GM23338 (cell line): ENCODE measurements around the gene ACYP2. TPM values are rescaled to one million over a fixed set of nuclear protein-coding genes. Genes with fewer than 3 reads are reported as not detected.

Experiments
- ATAC-seq: fragments of 200-7000 bp; cut with Tn5 transposase; 3 replicates; pipeline ENCODE4 v1.9.1; 2020
- DNase-seq: peaks from one replicate; pipeline ENCODE4 v3.0.0-alpha.2; 2015; ENCODE audit warnings: low spot score
- H2AFZ ChIP-seq: fragments of 200-600 bp; sonication (generic); 2 replicates; pipeline ENCODE4 v1.8.0; 2016; ENCODE audit warnings: antibody characterized with exemption, mild to moderate bottlenecking, moderate library complexity
- H3F3A ChIP-seq: fragments of 200-600 bp; sonication (generic); replicated peaks from 2 replicates; pipeline ENCODE4 v1.8.0; 2017; ENCODE audit warnings: antibody characterized with exemption, mixed run types, low read depth
- H3K27ac ChIP-seq: fragments of 200-600 bp; sonication (generic); 2 replicates; pipeline ENCODE4 v1.6.1; 2016; ENCODE audit warnings: low read depth
- H3K27me3 ChIP-seq: fragments of 200-600 bp; sonication (generic); 2 replicates; pipeline ENCODE4 v1.8.0; 2016; ENCODE audit warnings: mild to moderate bottlenecking, mixed run types, moderate library complexity; ENCODE audit not compliant: insufficient read depth
- H3K36me3 ChIP-seq: fragments of 200-600 bp; sonication (generic); 2 replicates; pipeline ENCODE4 v1.8.0; 2016; ENCODE audit warnings: mild to moderate bottlenecking; ENCODE audit not compliant: insufficient read depth
- H3K4me1 ChIP-seq: fragments of 200-600 bp; sonication (generic); 2 replicates; pipeline ENCODE4 v1.8.0; 2016; ENCODE audit warnings: mild to moderate bottlenecking, moderate library complexity; ENCODE audit not compliant: insufficient read depth
- H3K4me2 ChIP-seq: fragments of 200-600 bp; sonication (generic); 2 replicates; pipeline ENCODE4 v1.7.1; 2017; ENCODE audit warnings: mixed run types
- H3K4me3 ChIP-seq: fragments of 200-600 bp; sonication (generic); 2 replicates; pipeline ENCODE4 v1.6.1; 2016; ENCODE audit warnings: mixed run types
- H3K79me2 ChIP-seq: fragments of 200-600 bp; sonication (generic); replicated peaks from 2 replicates; pipeline ENCODE4 v1.8.0; 2017; ENCODE audit warnings: mild to moderate bottlenecking; ENCODE audit not compliant: insufficient read depth
- H3K9me2 ChIP-seq: fragments of 200-600 bp; sonication (generic); 2 replicates; pipeline ENCODE4 v1.8.0; 2017; ENCODE audit not compliant: insufficient read depth
- H4K20me1 ChIP-seq: fragments of 200-600 bp; sonication (generic); replicated peaks from 2 replicates; pipeline ENCODE4 v1.8.0; 2017; ENCODE audit warnings: mild to moderate bottlenecking; ENCODE audit not compliant: insufficient read depth
- H3K27ac Mint-ChIP-seq: 2 replicates; pipeline ENCODE4 v1.8.0; 2020; ENCODE audit warnings: inconsistent platforms, mild to moderate bottlenecking, moderate library complexity, mixed read lengths
- H3K27me3 Mint-ChIP-seq: 3 replicates; pipeline ENCODE4 v1.8.0; 2022; ENCODE audit warnings: low read depth, mild to moderate bottlenecking, moderate library complexity, mixed read lengths, inconsistent platforms; ENCODE audit not compliant: insufficient read depth, poor library complexity
- H3K36me3 Mint-ChIP-seq: 3 replicates; pipeline ENCODE4 v1.8.0; 2021; ENCODE audit warnings: low read depth, mild to moderate bottlenecking, inconsistent platforms, moderate library complexity, mixed read lengths
- H3K4me1 Mint-ChIP-seq: 3 replicates; pipeline ENCODE4 v1.8.0; 2020; ENCODE audit warnings: mild to moderate bottlenecking, inconsistent platforms, mixed read lengths
- H3K4me3 Mint-ChIP-seq: 3 replicates; pipeline ENCODE4 v1.8.0; 2021; ENCODE audit warnings: moderate library complexity, mild to moderate bottlenecking, inconsistent platforms, mixed read lengths
- H3K9me3 Mint-ChIP-seq: 3 replicates; pipeline ENCODE4 v1.8.0; 2020; ENCODE audit warnings: moderate library complexity, mild to moderate bottlenecking, inconsistent platforms, mixed read lengths
- CREB1 ChIP-seq: fragments of 250-450 bp; sonication (Bioruptor Pico); IDR thresholded peaks from 2 replicates; pipeline ENCODE4 v1.5.0; 2020; ENCODE audit warnings: low read depth, mild to moderate bottlenecking, moderate library complexity
- EZH2 ChIP-seq: fragments of 200-600 bp; sonication (generic); IDR thresholded peaks from one replicate; pipeline ENCODE4 v1.8.0; 2017; ENCODE audit warnings: antibody characterized with exemption, mild to moderate bottlenecking, low read depth; ENCODE audit not compliant: unreplicated experiment
- EZH2phosphoT487 ChIP-seq: fragments of 200-600 bp; sonication (generic); IDR thresholded peaks from one replicate; pipeline ENCODE4 v1.8.1; 2018; ENCODE audit warnings: antibody characterized with exemption; ENCODE audit not compliant: unreplicated experiment
- JUNB ChIP-seq: IDR thresholded peaks from one replicate; pipeline ENCODE4 v1.6.1; 2016; ENCODE audit warnings: antibody characterized with exemption; ENCODE audit not compliant: unreplicated experiment
- NANOG ChIP-seq: IDR thresholded peaks from 2 replicates; pipeline ENCODE4 v1.6.1; 2016; ENCODE audit warnings: antibody characterized with exemption, borderline replicate concordance
- POLR2AphosphoS5 ChIP-seq: IDR thresholded peaks from 2 replicates; pipeline ENCODE4 v1.6.1; 2016; ENCODE audit warnings: antibody characterized with exemption, low read depth
- STAT1 ChIP-seq: IDR thresholded peaks from one replicate; pipeline ENCODE4 v1.6.1; 2016; ENCODE audit warnings: antibody characterized with exemption; ENCODE audit not compliant: unreplicated experiment
- ZNF114 ChIP-seq: fragments of 250-450 bp; sonication (Bioruptor Pico); IDR thresholded peaks from 2 replicates; pipeline ENCODE4 v1.5.0; 2020; ENCODE audit warnings: mild to moderate bottlenecking, moderate library complexity
- ZNF331 ChIP-seq: fragments of 250-450 bp; sonication (Bioruptor Pico); IDR thresholded peaks from 2 replicates; pipeline ENCODE4 v1.5.0; 2020; ENCODE audit warnings: low read depth, mild to moderate bottlenecking, moderate library complexity
- ZNF462 ChIP-seq: fragments of 250-450 bp; sonication (Bioruptor Pico); IDR thresholded peaks from 2 replicates; pipeline ENCODE4 v1.5.0; 2020; ENCODE audit warnings: mild to moderate bottlenecking, moderate library complexity
- polyA plus RNA-seq: library from polyadenylated mRNA; unstranded; fragments of >200 nt; fragmentation: Nextera tagmentation; extraction: Ambion mirVana; gene quantifications from 2 replicates; pipeline ENCODE4 v1.2.1, GENCODE V29; 2016
- total RNA-seq: library from RNA; depleted of rRNA; stranded (reverse); fragments of >200 nt; shearing (Covaris generic); gene quantifications from 2 replicates; pipeline ENCODE4 v1.2.3, GENCODE V29; 2014
- TF ChIP-seq, protein P1 (sequence below), 2 experiments: fragments of 200-600 bp in 1 of 2; sonication (generic) in 1 of 2; conservative IDR thresholded peaks; 2 replicates each; pipeline versions ENCODE4 v1.5.1 to v1.6.1; 2016 to 2017; ENCODE audit warnings: antibody characterized with exemption in 2 of 2, low read depth in 2 of 2, mild to moderate bottlenecking in 2 of 2, moderate library complexity in 1 of 2
- TF ChIP-seq, protein P2 (sequence below): IDR thresholded peaks from one replicate; pipeline ENCODE4 v1.6.1; 2018; ENCODE audit warnings: antibody characterized with exemption; ENCODE audit not compliant: unreplicated experiment
- TF ChIP-seq, protein P3 (sequence below): IDR thresholded peaks from 2 replicates; pipeline ENCODE4 v1.6.1; 2016; ENCODE audit warnings: antibody characterized with exemption

ACYP2 gene
- total and polyA plus RNA-seq, 2 experiments from 2014 or later: 2.3 to 15.5 TPM

DNA sequence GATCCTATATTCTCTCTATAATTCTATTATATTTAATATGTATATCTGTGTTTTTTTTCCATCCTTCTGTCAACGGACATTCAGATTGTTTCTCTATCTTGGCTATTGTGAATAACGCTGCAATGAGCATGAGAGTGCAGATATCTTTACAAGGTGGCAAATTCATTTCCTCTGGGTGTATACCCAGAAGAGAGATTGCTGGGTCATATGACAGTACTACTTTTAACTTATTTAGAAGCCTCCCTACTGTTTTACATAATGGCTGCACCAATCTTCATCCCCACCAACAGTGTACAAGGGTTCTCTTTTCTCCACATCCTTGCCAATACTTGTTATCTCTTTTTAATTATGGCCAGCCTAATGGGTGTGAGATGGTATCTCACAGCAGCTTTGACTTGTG lies 74.1 kb downstream of the ACYP2 start:
- Mint-ChIP-seq H3K4me1 (peaks cover 4% of the 10 kb centered on the region; the same call in 1 of the 3 replicates), H3K4me3 (no peak overlapping the region), H3K36me3 (no peaks in the 10 kb centered on the region), H3K27me3 (no peaks in the 10 kb centered on the region), H3K9me3 (0 out of 3 replicates have a peak, but pooled peaks cover 4% of the 10 kb centered on the region), H3K27ac (no peak overlapping the region)
- no peaks in the 10 kb centered on the region for H3K36me3 ChIP-seq
- H4K20me1 ChIP-seq: no peaks in the 10 kb centered on the region
- H3K27ac ChIP-seq: no peak overlapping the region
- no peak overlapping the region for H3K4me3 ChIP-seq
- ATAC-seq (no peak), DNase-seq (no peak)
- H3K27me3 ChIP-seq: no peaks in the 10 kb centered on the region
- TF ChIP-seq EZH2 (no peak), ZNF331 (CRISPR knock-in tag) (no peak), JUNB (no peak), STAT1 (no peak), POLR2AphosphoS5 (no peak), NANOG (no peak), CREB1 (CRISPR knock-in tag) (no peak), ZNF114 (no peak), ZNF462 (CRISPR knock-in tag) (no peak), EZH2phosphoT487 (no peak)
- TF ChIP-seq, protein P1, sequence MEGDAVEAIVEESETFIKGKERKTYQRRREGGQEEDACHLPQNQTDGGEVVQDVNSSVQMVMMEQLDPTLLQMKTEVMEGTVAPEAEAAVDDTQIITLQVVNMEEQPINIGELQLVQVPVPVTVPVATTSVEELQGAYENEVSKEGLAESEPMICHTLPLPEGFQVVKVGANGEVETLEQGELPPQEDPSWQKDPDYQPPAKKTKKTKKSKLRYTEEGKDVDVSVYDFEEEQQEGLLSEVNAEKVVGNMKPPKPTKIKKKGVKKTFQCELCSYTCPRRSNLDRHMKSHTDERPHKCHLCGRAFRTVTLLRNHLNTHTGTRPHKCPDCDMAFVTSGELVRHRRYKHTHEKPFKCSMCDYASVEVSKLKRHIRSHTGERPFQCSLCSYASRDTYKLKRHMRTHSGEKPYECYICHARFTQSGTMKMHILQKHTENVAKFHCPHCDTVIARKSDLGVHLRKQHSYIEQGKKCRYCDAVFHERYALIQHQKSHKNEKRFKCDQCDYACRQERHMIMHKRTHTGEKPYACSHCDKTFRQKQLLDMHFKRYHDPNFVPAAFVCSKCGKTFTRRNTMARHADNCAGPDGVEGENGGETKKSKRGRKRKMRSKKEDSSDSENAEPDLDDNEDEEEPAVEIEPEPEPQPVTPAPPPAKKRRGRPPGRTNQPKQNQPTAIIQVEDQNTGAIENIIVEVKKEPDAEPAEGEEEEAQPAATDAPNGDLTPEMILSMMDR (conservative IDR thresholded peaks at IDR 0.05; ENCODE audit: low read depth in 2 of 2): no peak
- TF ChIP-seq, protein P2, sequence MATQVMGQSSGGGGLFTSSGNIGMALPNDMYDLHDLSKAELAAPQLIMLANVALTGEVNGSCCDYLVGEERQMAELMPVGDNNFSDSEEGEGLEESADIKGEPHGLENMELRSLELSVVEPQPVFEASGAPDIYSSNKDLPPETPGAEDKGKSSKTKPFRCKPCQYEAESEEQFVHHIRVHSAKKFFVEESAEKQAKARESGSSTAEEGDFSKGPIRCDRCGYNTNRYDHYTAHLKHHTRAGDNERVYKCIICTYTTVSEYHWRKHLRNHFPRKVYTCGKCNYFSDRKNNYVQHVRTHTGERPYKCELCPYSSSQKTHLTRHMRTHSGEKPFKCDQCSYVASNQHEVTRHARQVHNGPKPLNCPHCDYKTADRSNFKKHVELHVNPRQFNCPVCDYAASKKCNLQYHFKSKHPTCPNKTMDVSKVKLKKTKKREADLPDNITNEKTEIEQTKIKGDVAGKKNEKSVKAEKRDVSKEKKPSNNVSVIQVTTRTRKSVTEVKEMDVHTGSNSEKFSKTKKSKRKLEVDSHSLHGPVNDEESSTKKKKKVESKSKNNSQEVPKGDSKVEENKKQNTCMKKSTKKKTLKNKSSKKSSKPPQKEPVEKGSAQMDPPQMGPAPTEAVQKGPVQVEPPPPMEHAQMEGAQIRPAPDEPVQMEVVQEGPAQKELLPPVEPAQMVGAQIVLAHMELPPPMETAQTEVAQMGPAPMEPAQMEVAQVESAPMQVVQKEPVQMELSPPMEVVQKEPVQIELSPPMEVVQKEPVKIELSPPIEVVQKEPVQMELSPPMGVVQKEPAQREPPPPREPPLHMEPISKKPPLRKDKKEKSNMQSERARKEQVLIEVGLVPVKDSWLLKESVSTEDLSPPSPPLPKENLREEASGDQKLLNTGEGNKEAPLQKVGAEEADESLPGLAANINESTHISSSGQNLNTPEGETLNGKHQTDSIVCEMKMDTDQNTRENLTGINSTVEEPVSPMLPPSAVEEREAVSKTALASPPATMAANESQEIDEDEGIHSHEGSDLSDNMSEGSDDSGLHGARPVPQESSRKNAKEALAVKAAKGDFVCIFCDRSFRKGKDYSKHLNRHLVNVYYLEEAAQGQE: no peak
- TF ChIP-seq, protein P3, sequence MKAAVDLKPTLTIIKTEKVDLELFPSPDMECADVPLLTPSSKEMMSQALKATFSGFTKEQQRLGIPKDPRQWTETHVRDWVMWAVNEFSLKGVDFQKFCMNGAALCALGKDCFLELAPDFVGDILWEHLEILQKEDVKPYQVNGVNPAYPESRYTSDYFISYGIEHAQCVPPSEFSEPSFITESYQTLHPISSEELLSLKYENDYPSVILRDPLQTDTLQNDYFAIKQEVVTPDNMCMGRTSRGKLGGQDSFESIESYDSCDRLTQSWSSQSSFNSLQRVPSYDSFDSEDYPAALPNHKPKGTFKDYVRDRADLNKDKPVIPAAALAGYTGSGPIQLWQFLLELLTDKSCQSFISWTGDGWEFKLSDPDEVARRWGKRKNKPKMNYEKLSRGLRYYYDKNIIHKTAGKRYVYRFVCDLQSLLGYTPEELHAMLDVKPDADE: no peak
- H3K4me2 ChIP-seq: no peak overlapping the region
- H3F3A ChIP-seq: no peaks in the 10 kb centered on the region
- H3K79me2 ChIP-seq: no peaks in the 10 kb centered on the region
- no peaks in the 10 kb centered on the region for H3K4me1 ChIP-seq
- H2AFZ ChIP-seq: no peak overlapping the region
- H3K9me2 ChIP-seq: no peaks in the 10 kb centered on the region
